CD4-positive, alpha-beta memory T cell (primary cell): Measurements from ENCODE around the gene CDK14. TPM values are rescaled to one million over a fixed set of nuclear protein-coding genes. Genes with fewer than 3 reads are reported as not detected.

Source experiments
- CTCF ChIA-PET: fragments of 350-600 bp; sonication (Branson Sonifier 250); formaldehyde crosslinking; loops from one replicate; lab custom pipeline; 2021; ENCODE audit warnings: inconsistent platforms; ENCODE audit not compliant: partially characterized antibody; lab: Charles Lee
- POLR2A ChIA-PET: fragments of 350-600 bp; sonication (Branson Sonifier 250); formaldehyde crosslinking; loops from one replicate; lab custom pipeline; 2021; ENCODE audit not compliant: partially characterized antibody; lab: Charles Lee
- DNase-seq, 5 donors: peaks; one replicate each; pipeline versions ENCODE4 v3.0.0 to v3.0.0-alpha.2; 2020 to 2022; ENCODE audit warnings: mixed read lengths in 1 of 5
- H3K27ac ChIP-seq: one replicate; pipeline ENCODE4 v1.7.0; 2013; ENCODE audit warnings: low read depth, low read length
- H3K27me3 ChIP-seq: 2 replicates; pipeline ENCODE4 v1.7.0; 2013; ENCODE audit warnings: mild to moderate bottlenecking, low read length, moderate library complexity; ENCODE audit not compliant: insufficient read depth
- H3K36me3 ChIP-seq: 2 replicates; pipeline ENCODE4 v1.7.0; 2013; ENCODE audit warnings: mild to moderate bottlenecking, low read length, moderate library complexity; ENCODE audit not compliant: insufficient read depth
- H3K4me1 ChIP-seq: 2 replicates; pipeline ENCODE4 v1.7.0; 2013; ENCODE audit warnings: mild to moderate bottlenecking, low read length, moderate library complexity; ENCODE audit not compliant: insufficient read depth
- H3K4me3 ChIP-seq, 2 donors: one replicate each; pipeline ENCODE4 v1.7.0; 2013; ENCODE audit warnings: low read length in 2 of 2, mild to moderate bottlenecking in 1 of 2
- H3K9me3 ChIP-seq, 2 donors: one replicate each; pipeline ENCODE4 v1.7.0; 2013; ENCODE audit warnings: low read length in 2 of 2, control low read depth in 1 of 2; ENCODE audit not compliant: control insufficient read depth in 1 of 2
- H3K27ac Mint-ChIP-seq, 7 donors: one replicate each; pipeline ENCODE4 v1.8.0; 2020 to 2021; ENCODE audit warnings: mixed read lengths in 7 of 7, mild to moderate bottlenecking in 6 of 7, inconsistent platforms in 3 of 7, moderate library complexity in 3 of 7
- H3K27me3 Mint-ChIP-seq, 2 donors: one replicate each; pipeline ENCODE4 v1.8.0; 2020 to 2021; ENCODE audit warnings: mixed read lengths in 2 of 2
- H3K36me3 Mint-ChIP-seq, 2 donors: one replicate each; pipeline ENCODE4 v1.8.0; 2020 to 2021; ENCODE audit warnings: mixed read lengths in 2 of 2, inconsistent platforms in 1 of 2, mild to moderate bottlenecking in 1 of 2
- H3K4me1 Mint-ChIP-seq, 4 donors: one replicate each; pipeline ENCODE4 v1.8.0; 2020 to 2021; ENCODE audit warnings: mixed read lengths in 4 of 4, mild to moderate bottlenecking in 1 of 4
- H3K4me3 Mint-ChIP-seq, 8 donors: one replicate each; pipeline ENCODE4 v1.8.0; 2020 to 2021; ENCODE audit warnings: mixed read lengths in 8 of 8, mild to moderate bottlenecking in 7 of 8, moderate library complexity in 6 of 8, inconsistent platforms in 3 of 8
- H3K9me3 Mint-ChIP-seq, 8 donors: one replicate each; pipeline ENCODE4 v1.8.0; 2020 to 2021; ENCODE audit warnings: mixed read lengths in 8 of 8, mild to moderate bottlenecking in 5 of 8, inconsistent platforms in 3 of 8, moderate library complexity in 1 of 8
- intact Hi-C: fragments of 100-400 bp; cut with micrococcal nuclease; formaldehyde crosslinking; loops from one replicate; pipeline ENCODE4 v1.15.1; 2023
- polyA plus RNA-seq, 2 donors: library from polyadenylated mRNA; unstranded; fragments of 300-500 nt; fragmentation: Illumina TruSeq; gene quantifications; one replicate each; pipeline ENCODE4 v1.2.3, GENCODE V29; 2021
- total RNA-seq, 2 experiments: library from RNA; stranded (reverse); gene quantifications; one replicate each; pipeline ENCODE4 v1.2.3, GENCODE V29; 2021

Gene CDK14
- total and polyA plus RNA-seq, 4 experiments from 2014 or later: 0.47 to 0.81 (median 0.70) TPM; not detected in 1

GRCh38 chr7:90816511-90817142 lies 220.5 kb downstream of the CDK14 start:
- Histone ChIP-seq H3K27ac (no peak overlapping the region), H3K4me3 (no peak overlapping the region), H3K36me3 (no peaks in the 10 kb centered on the region), H3K4me1 (no peaks in the 10 kb centered on the region), H3K9me3 (no peaks in the 10 kb centered on the region), H3K27me3 (no peaks in the 10 kb centered on the region)
- Mint-ChIP-seq H3K4me3 (no peak overlapping the region), H3K4me1 (no peaks in the 10 kb centered on the region), H3K27ac (no peak overlapping the region), H3K36me3 (no peaks in the 10 kb centered on the region), H3K9me3 (peaks cover 0 to 25% (median 4%) of the 10 kb centered on the region in 8 donors), H3K27me3 (no peaks in the 10 kb centered on the region)
- ChIA-PET POLR2A (no interaction called here), CTCF (no interaction called here)
- no peak for DNase-seq
- intact Hi-C loops: no loop called here

GRCh38 chr7:90817151-90817550 lies 221.0 kb downstream of the CDK14 start:
- no peak overlapping the region for H3K4me3 Mint-ChIP-seq
- ChIA-PET CTCF (no interaction called here), POLR2A (no interaction called here)
- H3K27me3 ChIP-seq: no peaks in the 10 kb centered on the region
- H3K27ac Mint-ChIP-seq: no peak overlapping the region
- DNase-seq: no peak
- no peaks in the 10 kb centered on the region for H3K9me3 ChIP-seq
- no peaks in the 10 kb centered on the region for H3K36me3 Mint-ChIP-seq
- no peak overlapping the region for H3K4me3 ChIP-seq
- H3K36me3 ChIP-seq: no peaks in the 10 kb centered on the region
- intact Hi-C loops: no loop called here
- H3K27ac ChIP-seq: no peak overlapping the region
- no peaks in the 10 kb centered on the region for H3K27me3 Mint-ChIP-seq
- H3K4me1 ChIP-seq: no peaks in the 10 kb centered on the region
- peaks cover 0 to 26% (median 5%) of the 10 kb centered on the region in 8 donors for H3K9me3 Mint-ChIP-seq
- H3K4me1 Mint-ChIP-seq: no peaks in the 10 kb centered on the region

GRCh38 chr7:90817846-90818245 lies 221.7 kb downstream of the CDK14 start:
- H3K9me3 ChIP-seq: no peaks in the 10 kb centered on the region
- H3K36me3 ChIP-seq: no peaks in the 10 kb centered on the region
- no peak overlapping the region for H3K4me3 ChIP-seq
- H3K4me1 Mint-ChIP-seq: no peaks in the 10 kb centered on the region
- ChIA-PET POLR2A (no interaction called here), CTCF (no interaction called here)
- H3K9me3 Mint-ChIP-seq: peaks cover 3 to 26% (median 6%) of the 10 kb centered on the region in 8 donors
- H3K27ac ChIP-seq: no peak overlapping the region
- H3K27me3 ChIP-seq: no peaks in the 10 kb centered on the region
- H3K27me3 Mint-ChIP-seq: no peaks in the 10 kb centered on the region
- no peaks in the 10 kb centered on the region for H3K4me1 ChIP-seq
- DNase-seq: no peak
- intact Hi-C loops: no loop called here
- no peaks in the 10 kb centered on the region for H3K36me3 Mint-ChIP-seq
- no peak overlapping the region for H3K4me3 Mint-ChIP-seq
- no peak overlapping the region for H3K27ac Mint-ChIP-seq

GRCh38 chr7:90818341-90818740 lies 222.2 kb downstream of the CDK14 start:
- Mint-ChIP-seq H3K36me3 (no peaks in the 10 kb centered on the region), H3K27me3 (no peaks in the 10 kb centered on the region), H3K4me3 (no peak overlapping the region), H3K27ac (no peak overlapping the region), H3K9me3 (peaks cover 3 to 25% (median 6%) of the 10 kb centered on the region in 8 donors), H3K4me1 (no peaks in the 10 kb centered on the region)
- no peak for DNase-seq
- ChIA-PET CTCF (no interaction called here), POLR2A (no interaction called here)
- intact Hi-C loops: no loop called here
- Histone ChIP-seq H3K4me3 (no peak overlapping the region), H3K36me3 (no peaks in the 10 kb centered on the region), H3K27me3 (no peaks in the 10 kb centered on the region), H3K4me1 (no peaks in the 10 kb centered on the region), H3K27ac (no peak overlapping the region), H3K9me3 (no peaks in the 10 kb centered on the region)

GRCh38 chr7:90821961-90822620 lies 226.0 kb downstream of the CDK14 start:
- H3K4me3 Mint-ChIP-seq: no peak overlapping the region

GRCh38 chr7:90824386-90825307 lies 228.5 kb downstream of the CDK14 start:
- Mint-ChIP-seq H3K36me3 (no peaks in the 10 kb centered on the region), H3K4me1 (no peaks in the 10 kb centered on the region), H3K9me3 (peaks cover 0 to 11% (median 7%) of the 10 kb centered on the region in 8 donors), H3K27ac (no peak overlapping the region), H3K4me3 (no peak overlapping the region), H3K27me3 (no peaks in the 10 kb centered on the region)
- ChIA-PET CTCF (no interaction called here), POLR2A (no interaction called here)
- intact Hi-C loops: no loop called here
- Histone ChIP-seq H3K4me1 (no peaks in the 10 kb centered on the region), H3K9me3 (no peaks in the 10 kb centered on the region), H3K27me3 (no peaks in the 10 kb centered on the region), H3K4me3 (no peak overlapping the region), H3K27ac (no peak overlapping the region), H3K36me3 (no peaks in the 10 kb centered on the region)
- no peak for DNase-seq

More at GRCh38 chr7:90821961-90822620, 226.0 kb downstream of the CDK14 start:
- Mint-ChIP-seq H3K36me3 (no peaks in the 10 kb centered on the region), H3K27me3 (no peaks in the 10 kb centered on the region), H3K9me3 (peaks cover 0 to 14% (median 4%) of the 10 kb centered on the region in 8 donors), H3K27ac (no peak overlapping the region), H3K4me1 (no peaks in the 10 kb centered on the region)
- H3K4me1 ChIP-seq: no peaks in the 10 kb centered on the region
- no peaks in the 10 kb centered on the region for H3K27me3 ChIP-seq
- H3K9me3 ChIP-seq: no peaks in the 10 kb centered on the region
- CTCF ChIA-PET: no interaction called here
- H3K4me3 ChIP-seq: no peak overlapping the region
- intact Hi-C loops: no loop called here
- H3K27ac ChIP-seq: no peak overlapping the region
- POLR2A ChIA-PET: no interaction called here
- DNase-seq: no peak
- H3K36me3 ChIP-seq: no peaks in the 10 kb centered on the region

- CTCF ChIA-PET: no interaction called here
- POLR2A ChIA-PET: no interaction called here
- Histone ChIP-seq H3K36me3 (no peaks in the 10 kb centered on the region), H3K27ac (no peak overlapping the region), H3K4me3 (no peak overlapping the region), H3K4me1 (no peaks in the 10 kb centered on the region), H3K27me3 (no peaks in the 10 kb centered on the region), H3K9me3 (no peaks in the 10 kb centered on the region)
- no peaks in the 10 kb centered on the region for H3K4me1 Mint-ChIP-seq
- H3K36me3 Mint-ChIP-seq: no peaks in the 10 kb centered on the region
- DNase-seq: no peak
- intact Hi-C loops: no loop called here
- H3K27ac Mint-ChIP-seq: no peak overlapping the region
- no peak overlapping the region for H3K4me3 Mint-ChIP-seq
- H3K9me3 Mint-ChIP-seq: peaks cover 0 to 13% (median 7%) of the 10 kb centered on the region in 8 donors
- no peaks in the 10 kb centered on the region for H3K27me3 Mint-ChIP-seq
These were observed 229.7 kb downstream of the CDK14 start for GRCh38 chr7:90825779-90826178.
